ACC112 (cell line): ENCODE data around the gene FAM3B.

Experiments
- H2AFZ ChIP-seq: fragments of 200-600 bp; sonication (generic); one replicate; pipeline ENCODE4 v1.6.0; 2017; ENCODE audit warnings: antibody characterized with exemption, low read length; ENCODE audit not compliant: unreplicated experiment
- H3K27ac ChIP-seq: fragments of 200-600 bp; sonication (generic); 2 replicates; pipeline ENCODE4 v1.5.1; 2014; ENCODE audit warnings: low read depth, mild to moderate bottlenecking, antibody characterized with exemption, low read length, moderate library complexity
- H3K27me3 ChIP-seq: fragments of 200-600 bp; sonication (generic); 2 replicates; pipeline ENCODE4 v1.6.1; 2014; ENCODE audit warnings: mild to moderate bottlenecking, antibody characterized with exemption, low read length, moderate library complexity, mixed read lengths; ENCODE audit not compliant: insufficient read depth
- H3K36me3 ChIP-seq: fragments of 200-600 bp; sonication (generic); 2 replicates; pipeline ENCODE4 v1.6.1; 2016; ENCODE audit warnings: mild to moderate bottlenecking, antibody characterized with exemption, low read length, moderate library complexity, mixed read lengths; ENCODE audit not compliant: insufficient read depth
- H3K4me1 ChIP-seq: fragments of 200-600 bp; sonication (generic); one replicate; pipeline ENCODE4 v1.6.1; 2016; ENCODE audit warnings: low read length, mixed read lengths; ENCODE audit not compliant: insufficient read depth, unreplicated experiment, control insufficient read depth
- H3K4me3 ChIP-seq: fragments of 200-600 bp; sonication (generic); 2 replicates; pipeline ENCODE4 v1.5.1; 2014; ENCODE audit warnings: mild to moderate bottlenecking, low read depth, low read length
- H3K79me2 ChIP-seq: fragments of 200-600 bp; sonication (generic); one replicate; pipeline ENCODE4 v1.6.0; 2016; ENCODE audit warnings: low read length; ENCODE audit not compliant: control insufficient read depth, unreplicated experiment, insufficient read depth

Gene FAM3B

DNA sequence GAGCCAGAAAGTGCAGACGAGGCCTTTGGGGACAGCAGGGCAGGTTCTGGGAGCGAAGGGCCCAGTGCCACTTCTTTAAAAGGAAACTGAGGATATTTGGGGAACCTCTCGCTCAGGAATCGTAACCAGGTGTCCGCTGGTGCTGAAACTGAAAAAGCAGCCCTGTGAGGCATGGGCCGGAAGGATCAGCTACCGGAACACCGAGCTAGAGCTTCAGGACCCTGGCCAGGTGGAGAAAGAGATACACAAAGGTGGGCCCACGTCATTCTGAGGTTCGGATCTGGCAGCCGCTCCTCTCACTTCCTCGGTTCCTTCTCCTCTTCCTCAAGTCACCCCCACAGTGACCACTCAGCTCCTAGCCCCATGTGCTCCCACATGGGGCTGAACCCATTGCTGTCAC, 63.3 kb downstream of the FAM3B start:
- Histone ChIP-seq H3K36me3 (peaks cover 60% of the 10 kb centered on the region), H3K27ac (no peak overlapping the region), H3K4me3 (no peak overlapping the region), H3K4me1 (no peaks in the 10 kb centered on the region), H3K79me2 (peaks cover 11% of the 10 kb centered on the region), H2AFZ (no peak overlapping the region), H3K27me3 (no peaks in the 10 kb centered on the region)

GRCh38 chr21:41381731-41382130, 65.1 kb downstream of the FAM3B start:
- no peaks in the 10 kb centered on the region for H3K27me3 ChIP-seq

DNA sequence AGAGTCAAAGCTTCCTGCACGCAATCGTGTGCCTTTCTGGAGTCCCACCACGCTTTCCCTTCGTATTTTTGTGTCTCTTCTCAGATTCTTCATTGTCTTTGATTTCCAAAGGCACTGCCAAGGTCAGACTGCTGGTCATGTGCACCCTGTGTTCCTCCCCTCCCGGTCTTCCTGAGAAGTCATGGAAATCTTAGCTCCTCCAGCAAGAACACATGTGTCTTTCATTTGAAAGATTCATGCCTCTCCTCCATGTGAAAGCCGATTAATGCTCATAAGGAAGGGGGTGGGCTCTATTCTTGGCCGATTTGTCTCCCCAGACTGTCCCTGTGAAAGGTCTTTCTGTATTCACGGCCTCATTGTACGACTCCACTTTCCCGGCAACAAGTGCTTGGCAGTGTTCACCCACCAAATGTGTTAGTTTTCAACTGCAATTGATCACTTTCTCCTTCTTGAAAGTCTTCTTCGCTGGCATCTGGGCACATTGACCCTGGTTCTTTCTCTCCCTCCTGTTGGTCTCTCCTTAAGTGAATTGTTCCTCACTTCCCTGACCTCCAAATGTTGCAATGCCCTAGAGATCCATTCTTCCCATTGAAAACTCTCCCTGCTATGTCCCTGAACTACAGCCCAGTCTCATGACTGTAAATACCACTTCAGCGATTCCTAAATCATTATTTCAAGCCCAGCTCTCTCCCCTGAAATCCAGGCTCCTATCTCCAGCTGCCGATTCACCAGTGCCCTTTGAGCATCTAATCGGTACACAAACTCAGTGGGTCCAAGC, 70.6 kb downstream of the FAM3B start:
- Histone ChIP-seq H3K4me1 (no peaks in the 10 kb centered on the region), H3K27ac (no peak overlapping the region), H2AFZ (no peak overlapping the region), H3K4me3 (no peak overlapping the region), H3K79me2 (no peaks in the 10 kb centered on the region), H3K36me3 (peaks cover 49% of the 10 kb centered on the region), H3K27me3 (no peaks in the 10 kb centered on the region)

More at GRCh38 chr21:41381731-41382130, 65.1 kb downstream of the FAM3B start:
- peaks cover 65% of the 10 kb centered on the region for H3K36me3 ChIP-seq
- no peaks in the 10 kb centered on the region for H3K4me1 ChIP-seq
- H3K4me3 ChIP-seq, result no peak overlapping the region
- no peak overlapping the region for H2AFZ ChIP-seq
- no peak overlapping the region for H3K27ac ChIP-seq
- H3K79me2 ChIP-seq, result no peaks in the 10 kb centered on the region

- H3K27me3 ChIP-seq, result no peaks in the 10 kb centered on the region
- H3K4me1 ChIP-seq, result no peaks in the 10 kb centered on the region
- no peak overlapping the region for H3K4me3 ChIP-seq
- H2AFZ ChIP-seq, result no peak overlapping the region
- H3K36me3 ChIP-seq, result peaks cover 43% of the 10 kb centered on the region
- no peaks in the 10 kb centered on the region for H3K79me2 ChIP-seq
- H3K27ac ChIP-seq, result no peak overlapping the region
Measured at GRCh38 chr21:41387824-41388223, 71.2 kb downstream of the FAM3B start.

- Histone ChIP-seq H3K27ac (no peak overlapping the region), H2AFZ (no peak overlapping the region), H3K27me3 (no peaks in the 10 kb centered on the region), H3K4me1 (no peaks in the 10 kb centered on the region), H3K79me2 (no peaks in the 10 kb centered on the region), H3K4me3 (no peak overlapping the region), H3K36me3 (peaks cover 40% of the 10 kb centered on the region)
Measured at GRCh38 chr21:41388259-41388658, 71.7 kb downstream of the FAM3B start.

- H3K4me3 ChIP-seq, result no peak overlapping the region
- H3K79me2 ChIP-seq, result no peaks in the 10 kb centered on the region
- H2AFZ ChIP-seq, result no peak overlapping the region
- H3K27me3 ChIP-seq, result no peaks in the 10 kb centered on the region
- H3K36me3 ChIP-seq, result peaks cover 26% of the 10 kb centered on the region
- no peaks in the 10 kb centered on the region for H3K4me1 ChIP-seq
- no peak overlapping the region for H3K27ac ChIP-seq
Measured at GRCh38 chr21:41390043-41390639, 73.5 kb downstream of the FAM3B start.

- H3K27ac ChIP-seq, result no peak overlapping the region
- no peaks in the 10 kb centered on the region for H3K4me1 ChIP-seq
- H3K79me2 ChIP-seq, result no peaks in the 10 kb centered on the region
- no peak overlapping the region for H2AFZ ChIP-seq
- peaks cover 35% of the 10 kb centered on the region for H3K36me3 ChIP-seq
- no peak overlapping the region for H3K4me3 ChIP-seq
- no peaks in the 10 kb centered on the region for H3K27me3 ChIP-seq
Measured at GRCh38 chr21:41393876-41394465, 77.4 kb downstream of the FAM3B start.

DNA sequence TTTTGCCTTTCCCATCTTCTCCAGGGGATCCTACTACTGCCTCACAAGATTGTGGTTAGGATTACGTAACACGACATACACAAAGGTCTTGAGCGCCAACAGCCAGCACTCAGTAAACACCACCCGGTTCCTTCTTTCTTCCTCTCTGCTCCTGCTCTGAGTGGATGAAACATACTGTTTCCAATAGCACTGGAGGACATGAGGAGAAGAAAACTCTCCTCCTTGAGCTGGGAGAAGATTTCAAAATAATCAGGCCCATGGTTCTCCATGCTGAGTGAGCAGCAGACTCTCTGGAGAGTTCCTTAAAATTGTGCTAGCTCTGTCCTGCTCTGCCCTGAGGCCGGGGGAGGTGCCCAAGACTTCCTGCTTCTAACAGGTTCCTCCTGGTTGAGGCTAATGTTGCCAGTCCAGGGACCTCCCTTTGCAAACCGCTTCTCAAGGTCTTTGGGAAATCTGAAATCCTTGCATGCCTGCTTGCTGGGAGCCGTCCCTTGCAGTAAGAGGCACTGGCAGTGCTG, 80.0 kb downstream of the FAM3B start:
- H3K4me3 ChIP-seq, result no peak overlapping the region
- H3K79me2 ChIP-seq, result no peaks in the 10 kb centered on the region
- no peaks in the 10 kb centered on the region for H3K4me1 ChIP-seq
- peaks cover 41% of the 10 kb centered on the region for H3K36me3 ChIP-seq
- H3K27me3 ChIP-seq, result no peaks in the 10 kb centered on the region
- no peak overlapping the region for H3K27ac ChIP-seq
- H2AFZ ChIP-seq, result no peak overlapping the region

DNA sequence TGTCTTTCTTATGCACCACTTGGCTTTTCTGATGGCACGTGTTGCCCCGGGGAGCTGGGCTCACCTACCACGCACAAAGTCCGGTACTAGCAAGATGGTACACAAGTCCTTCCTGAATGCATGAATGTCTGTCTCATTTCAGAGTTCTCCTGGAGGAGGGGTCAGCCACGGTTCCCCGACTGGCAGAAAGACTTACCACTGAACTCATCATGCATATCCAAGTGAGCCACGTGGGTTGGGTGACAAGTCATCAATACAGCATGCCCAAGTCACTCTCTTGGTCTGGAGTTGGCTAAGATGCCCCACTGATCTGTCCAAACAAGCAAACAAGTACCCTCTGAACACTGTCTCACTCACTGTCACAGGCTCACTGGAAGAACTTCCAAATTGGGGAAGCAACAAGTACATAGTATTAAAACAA, 80.9 kb downstream of the FAM3B start:
- Histone ChIP-seq H3K27me3 (no peaks in the 10 kb centered on the region), H3K36me3 (peaks cover 49% of the 10 kb centered on the region), H3K4me1 (no peaks in the 10 kb centered on the region), H3K79me2 (no peaks in the 10 kb centered on the region), H2AFZ (no peak overlapping the region), H3K4me3 (no peak overlapping the region), H3K27ac (no peak overlapping the region)

DNA sequence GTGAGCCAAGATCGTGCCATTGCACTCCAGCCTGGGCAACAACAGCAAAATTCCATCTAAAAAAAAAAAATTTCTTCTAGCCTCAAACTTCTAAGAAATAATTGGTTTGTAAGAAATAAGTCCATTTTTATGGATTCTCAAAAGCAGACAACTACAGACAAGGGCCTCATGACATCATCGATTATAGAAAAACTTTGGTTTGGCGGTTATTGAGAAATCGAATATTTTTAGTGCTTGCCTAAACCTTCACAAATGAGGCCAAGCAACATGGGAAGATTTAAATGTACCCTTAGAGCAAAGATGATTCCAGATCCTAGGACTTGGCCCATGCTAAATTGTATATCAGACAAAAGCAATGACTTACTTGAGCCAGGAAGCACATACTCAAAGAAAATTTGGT, 81.7 kb downstream of the FAM3B start:
- peaks cover 53% of the 10 kb centered on the region for H3K36me3 ChIP-seq

More for the DNA sequence above, 81.7 kb downstream of the FAM3B start:
- Histone ChIP-seq H3K79me2 (no peaks in the 10 kb centered on the region), H3K27ac (no peak overlapping the region), H3K27me3 (no peaks in the 10 kb centered on the region), H2AFZ (no peak overlapping the region), H3K4me1 (no peaks in the 10 kb centered on the region), H3K4me3 (no peak overlapping the region)
